ENCODE results near the gene SPATA1.
"Not testable (repeated sequence)": the region's sequence is repeated elsewhere in the genome, so short reads cannot be mapped to it uniquely, and the experiment has no call there.

SPATA1 gene

DNA sequence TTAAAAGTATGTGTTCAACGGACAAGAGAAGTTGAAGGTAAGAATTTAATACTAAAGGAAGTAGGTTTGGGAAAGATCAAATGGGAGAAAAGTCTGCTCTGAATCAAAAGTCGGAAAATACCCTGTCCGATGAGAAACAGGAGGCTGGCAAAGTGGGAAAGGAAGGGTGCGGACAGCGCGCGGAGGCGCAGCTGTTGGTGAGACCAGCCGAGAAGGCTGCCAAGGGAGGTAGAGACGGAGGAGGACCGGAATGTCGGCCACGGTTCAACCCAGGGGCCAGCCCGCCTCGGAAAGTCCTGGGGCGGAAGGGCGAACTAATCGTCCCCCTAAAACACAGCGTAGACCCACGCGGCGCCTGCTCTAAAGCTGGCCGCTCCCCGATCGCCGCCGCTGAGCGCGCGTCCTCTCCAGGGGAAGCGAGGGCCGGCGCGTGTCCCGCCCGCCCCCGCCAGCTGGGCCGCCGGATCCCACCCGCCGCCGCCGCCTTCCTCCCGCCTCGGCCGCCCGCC is 639 bp upstream of the SPATA1 start:
- Histone ChIP-seq H3K4me3 (replicated peaks; ENCODE audit: low read depth, low read length) (peak overlapping the region; percentile 89), H3K36me3 (ENCODE audit: control insufficient read depth, insufficient read depth, low read length) (no peaks in the 10 kb centered on the region; the same call in 1 of the 2 replicates), H3K27me3 (replicated peaks; ENCODE audit: control insufficient read depth, insufficient read depth, low read length) (no peaks in the 10 kb centered on the region)
- DNase-seq (ENCODE audit: extremely low read depth, insufficient read length): no peak
- TF ChIP-seq, protein P1, sequence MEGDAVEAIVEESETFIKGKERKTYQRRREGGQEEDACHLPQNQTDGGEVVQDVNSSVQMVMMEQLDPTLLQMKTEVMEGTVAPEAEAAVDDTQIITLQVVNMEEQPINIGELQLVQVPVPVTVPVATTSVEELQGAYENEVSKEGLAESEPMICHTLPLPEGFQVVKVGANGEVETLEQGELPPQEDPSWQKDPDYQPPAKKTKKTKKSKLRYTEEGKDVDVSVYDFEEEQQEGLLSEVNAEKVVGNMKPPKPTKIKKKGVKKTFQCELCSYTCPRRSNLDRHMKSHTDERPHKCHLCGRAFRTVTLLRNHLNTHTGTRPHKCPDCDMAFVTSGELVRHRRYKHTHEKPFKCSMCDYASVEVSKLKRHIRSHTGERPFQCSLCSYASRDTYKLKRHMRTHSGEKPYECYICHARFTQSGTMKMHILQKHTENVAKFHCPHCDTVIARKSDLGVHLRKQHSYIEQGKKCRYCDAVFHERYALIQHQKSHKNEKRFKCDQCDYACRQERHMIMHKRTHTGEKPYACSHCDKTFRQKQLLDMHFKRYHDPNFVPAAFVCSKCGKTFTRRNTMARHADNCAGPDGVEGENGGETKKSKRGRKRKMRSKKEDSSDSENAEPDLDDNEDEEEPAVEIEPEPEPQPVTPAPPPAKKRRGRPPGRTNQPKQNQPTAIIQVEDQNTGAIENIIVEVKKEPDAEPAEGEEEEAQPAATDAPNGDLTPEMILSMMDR (IDR thresholded peaks at IDR 0.05; ENCODE audit: insufficient read depth, low read length, poor library complexity, severe bottlenecking): no peak

- Histone ChIP-seq H3K4me3 (replicated peaks; ENCODE audit: low read depth, low read length) (peak overlapping the region; percentile 89), H3K36me3 (ENCODE audit: control insufficient read depth, insufficient read depth, low read length) (no peaks in the 10 kb centered on the region), H3K27me3 (replicated peaks; ENCODE audit: control insufficient read depth, insufficient read depth, low read length) (no peaks in the 10 kb centered on the region)
- no peak for DNase-seq (ENCODE audit: extremely low read depth, insufficient read length)
- TF ChIP-seq, protein P1 (IDR thresholded peaks at IDR 0.05; ENCODE audit: insufficient read depth, low read length, poor library complexity, severe bottlenecking): no peak
These were observed 705 bp downstream of the SPATA1 start for GRCh38 chr1:84506729-84507453.

GRCh38 chr1:84507887-84508286 is 1.7 kb downstream of the SPATA1 start:
- H3K4me3 ChIP-seq (replicated peaks; ENCODE audit: low read depth, low read length); H3K36me3 ChIP-seq (ENCODE audit: control insufficient read depth, insufficient read depth, low read length); H3K27me3 ChIP-seq (replicated peaks; ENCODE audit: control insufficient read depth, insufficient read depth, low read length); DNase-seq (ENCODE audit: extremely low read depth, insufficient read length): not testable (repeated sequence)

DNA sequence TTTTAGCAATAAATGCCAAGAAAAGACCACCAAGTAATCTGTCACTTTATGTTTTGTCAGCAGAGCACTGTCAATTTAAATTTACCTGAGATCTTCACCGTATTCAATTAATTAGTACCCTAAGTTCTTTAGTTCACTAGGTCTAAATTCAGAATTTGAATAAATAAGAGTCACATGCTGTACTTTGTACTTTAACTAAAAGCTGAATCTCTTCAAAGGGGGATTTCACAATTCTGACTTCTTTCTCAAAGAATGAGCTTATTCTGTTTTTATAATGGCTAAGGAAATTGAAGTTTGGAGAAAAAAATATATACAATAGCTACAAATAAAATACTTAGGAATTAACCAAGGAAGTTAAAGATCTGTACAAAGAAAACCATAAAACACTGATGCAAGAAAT is 2.3 kb downstream of the SPATA1 start:
- TF ChIP-seq, protein P1 (IDR thresholded peaks at IDR 0.05; ENCODE audit: insufficient read depth, low read length, poor library complexity, severe bottlenecking): no peak
- Histone ChIP-seq H3K36me3 (ENCODE audit: control insufficient read depth, insufficient read depth, low read length) (no peaks in the 10 kb centered on the region), H3K4me3 (replicated peaks; ENCODE audit: low read depth, low read length) (no peak overlapping the region), H3K27me3 (replicated peaks; ENCODE audit: control insufficient read depth, insufficient read depth, low read length) (no peaks in the 10 kb centered on the region)
- no peak for DNase-seq (ENCODE audit: extremely low read depth, insufficient read length)

GRCh38 chr1:84509029-84509428 is 2.8 kb downstream of the SPATA1 start:
- no peak overlapping the region for H3K4me3 ChIP-seq (replicated peaks; ENCODE audit: low read depth, low read length)
- H3K27me3 ChIP-seq (replicated peaks; ENCODE audit: control insufficient read depth, insufficient read depth, low read length): no peaks in the 10 kb centered on the region
- no peak for DNase-seq (ENCODE audit: extremely low read depth, insufficient read length)
- no peaks in the 10 kb centered on the region for H3K36me3 ChIP-seq (ENCODE audit: control insufficient read depth, insufficient read depth, low read length)
- TF ChIP-seq, protein P1 (IDR thresholded peaks at IDR 0.05; ENCODE audit: insufficient read depth, low read length, poor library complexity, severe bottlenecking): no peak

DNA sequence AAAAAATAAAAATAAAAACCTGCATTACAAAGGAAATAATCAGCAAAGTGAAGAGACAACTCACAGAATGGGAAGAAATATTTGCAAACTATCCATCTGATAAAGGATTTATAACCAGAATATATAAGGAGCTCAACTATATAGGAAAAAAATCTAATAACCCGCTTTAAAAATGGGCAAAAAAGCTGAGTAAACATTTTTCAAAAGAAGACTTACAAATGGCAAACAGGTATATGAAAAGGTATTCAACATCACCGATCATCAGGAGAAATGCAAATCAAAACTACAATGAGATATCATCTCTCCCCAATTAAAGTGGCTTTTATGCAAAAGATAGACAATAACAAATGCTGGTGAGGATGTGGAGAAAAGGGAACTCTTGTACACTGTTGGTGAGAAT is 4.0 kb downstream of the SPATA1 start:
- H3K27me3 ChIP-seq (replicated peaks; ENCODE audit: control insufficient read depth, insufficient read depth, low read length): no peaks in the 10 kb centered on the region
- no peak for DNase-seq (ENCODE audit: extremely low read depth, insufficient read length)
- no peaks in the 10 kb centered on the region for H3K36me3 ChIP-seq (ENCODE audit: control insufficient read depth, insufficient read depth, low read length)
- TF ChIP-seq, protein P1 (IDR thresholded peaks at IDR 0.05; ENCODE audit: insufficient read depth, low read length, poor library complexity, severe bottlenecking): no peak
- no peak overlapping the region for H3K4me3 ChIP-seq (replicated peaks; ENCODE audit: low read depth, low read length)
